Colonic mucosa (tissue), 4 donors: ENCODE results near the gene YPEL3. TPM values are rescaled to one million over a fixed set of nuclear protein-coding genes. Genes with fewer than 3 reads are reported as not detected.
A peak's percentile ranks its signal among the peaks of the same experiment; 100 is the strongest.

Source experiments
- DNase-seq: peaks from one replicate; pipeline ENCODE4 v3.0.0-alpha.2; 2020
- H3K27ac ChIP-seq: fragments of 200-600 bp; one replicate; pipeline ENCODE4 v1.8.0; 2021
- H3K27me3 ChIP-seq: fragments of 200-600 bp; one replicate; pipeline ENCODE4 v1.8.0; 2021
- H3K36me3 ChIP-seq: fragments of 200-600 bp; one replicate; pipeline ENCODE4 v1.8.0; 2021
- H3K4me1 ChIP-seq: fragments of 200-600 bp; one replicate; pipeline ENCODE4 v1.8.0; 2021; ENCODE audit warnings: mild to moderate bottlenecking
- H3K4me3 ChIP-seq: fragments of 200-600 bp; one replicate; pipeline ENCODE4 v1.8.0; 2021
- H3K9ac ChIP-seq, 2 donors: one replicate each; pipeline ENCODE4 v1.7.0; 2013; ENCODE audit warnings: control low read depth in 2 of 2, low read depth in 2 of 2, low read length in 2 of 2
- H3K9me3 ChIP-seq: fragments of 200-600 bp; one replicate; pipeline ENCODE4 v1.8.0; 2021
- intact Hi-C: fragments of 100-400 bp; cut with DNase I; formaldehyde crosslinking; loops from one replicate; pipeline ENCODE4 v1.14.1; 2022
- total RNA-seq, 2 donors: library from RNA; stranded (reverse); fragmentation: NEBNext Ultra II Directional in 1 of 2; extraction: Animal tissue kit (Norgen Biotek cat#: 25700) in 1 of 2; gene quantifications; one replicate each; pipeline ENCODE4 v1.2.1, GENCODE V29; 2021
- TF ChIP-seq, protein P1 (sequence below): fragments of 200-600 bp; IDR thresholded peaks from one replicate; pipeline ENCODE4 v1.8.0; 2022; ENCODE audit warnings: antibody characterized with exemption, mild to moderate bottlenecking
- donor health status: healthy.
- donor health status: DM: no; HTN: no; CAD: no.
- donor health status: DM: no; HTN: no; CAD: no.

The YPEL3 gene
- total RNA-seq, 2 donors from 2014 or later, result 15.5 to 39.2 TPM

DNA sequence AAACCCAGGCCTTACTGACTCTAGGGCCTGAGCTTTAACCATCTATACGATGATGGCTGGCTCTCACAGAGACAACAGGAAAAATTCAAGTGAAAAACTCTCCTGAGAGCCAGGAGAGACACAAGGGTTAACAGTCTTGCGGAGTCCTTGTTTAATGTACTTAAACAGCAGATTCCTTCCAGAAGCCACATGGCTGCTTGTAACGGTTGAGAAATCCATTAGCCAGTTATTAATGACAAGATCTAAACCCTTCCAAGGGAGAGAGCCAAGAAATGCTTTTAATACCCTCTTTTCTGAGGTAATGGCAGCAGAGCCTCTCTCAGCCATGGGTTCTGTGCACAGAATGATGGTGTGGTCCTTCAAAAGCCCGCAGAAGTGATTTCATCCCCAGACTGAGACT lies 35.7 kb downstream of the YPEL3 start:
- DNase-seq, result no peak
- Histone ChIP-seq H3K36me3 (no peaks in the 10 kb centered on the region), H3K27me3 (no peaks in the 10 kb centered on the region), H3K4me3 (no peak overlapping the region), H3K9me3 (no peaks in the 10 kb centered on the region), H3K27ac (no peak overlapping the region), H3K4me1 (peaks cover 4% of the 10 kb centered on the region), H3K9ac (no peak overlapping the region)
- intact Hi-C loops, result no loop called here
- TF ChIP-seq, protein P1, sequence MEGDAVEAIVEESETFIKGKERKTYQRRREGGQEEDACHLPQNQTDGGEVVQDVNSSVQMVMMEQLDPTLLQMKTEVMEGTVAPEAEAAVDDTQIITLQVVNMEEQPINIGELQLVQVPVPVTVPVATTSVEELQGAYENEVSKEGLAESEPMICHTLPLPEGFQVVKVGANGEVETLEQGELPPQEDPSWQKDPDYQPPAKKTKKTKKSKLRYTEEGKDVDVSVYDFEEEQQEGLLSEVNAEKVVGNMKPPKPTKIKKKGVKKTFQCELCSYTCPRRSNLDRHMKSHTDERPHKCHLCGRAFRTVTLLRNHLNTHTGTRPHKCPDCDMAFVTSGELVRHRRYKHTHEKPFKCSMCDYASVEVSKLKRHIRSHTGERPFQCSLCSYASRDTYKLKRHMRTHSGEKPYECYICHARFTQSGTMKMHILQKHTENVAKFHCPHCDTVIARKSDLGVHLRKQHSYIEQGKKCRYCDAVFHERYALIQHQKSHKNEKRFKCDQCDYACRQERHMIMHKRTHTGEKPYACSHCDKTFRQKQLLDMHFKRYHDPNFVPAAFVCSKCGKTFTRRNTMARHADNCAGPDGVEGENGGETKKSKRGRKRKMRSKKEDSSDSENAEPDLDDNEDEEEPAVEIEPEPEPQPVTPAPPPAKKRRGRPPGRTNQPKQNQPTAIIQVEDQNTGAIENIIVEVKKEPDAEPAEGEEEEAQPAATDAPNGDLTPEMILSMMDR, result no peak

DNA sequence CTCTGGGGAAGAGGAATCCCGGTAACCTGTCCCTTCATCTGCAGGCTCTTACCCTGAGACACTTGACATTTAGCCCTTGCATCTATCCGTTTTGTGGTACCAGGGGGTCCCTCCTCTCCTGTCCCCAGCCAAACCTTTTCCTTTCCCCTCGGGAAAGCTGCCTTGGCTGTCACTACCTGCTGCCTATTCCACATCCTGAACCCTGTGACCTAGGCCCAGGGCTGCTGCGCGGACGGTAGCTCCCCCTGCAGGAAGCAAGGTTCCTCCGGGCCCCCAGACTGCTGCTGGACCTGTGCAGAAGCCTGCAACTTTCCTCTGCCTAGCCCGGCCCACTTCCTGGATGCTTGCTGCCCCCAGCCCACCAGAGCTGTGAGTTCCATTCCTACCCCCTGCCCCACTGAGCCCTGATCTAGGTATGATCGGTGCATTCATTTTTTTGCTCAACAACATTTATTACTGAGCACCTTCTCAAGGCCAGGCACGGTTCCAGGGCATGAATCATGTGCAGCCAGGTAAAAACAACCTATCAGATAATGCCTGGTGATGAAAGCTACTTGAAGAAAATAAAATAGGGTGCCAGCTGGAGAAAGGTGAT lies 41.0 kb downstream of the YPEL3 start:
- no peak overlapping the region for H3K27ac ChIP-seq

DNA sequence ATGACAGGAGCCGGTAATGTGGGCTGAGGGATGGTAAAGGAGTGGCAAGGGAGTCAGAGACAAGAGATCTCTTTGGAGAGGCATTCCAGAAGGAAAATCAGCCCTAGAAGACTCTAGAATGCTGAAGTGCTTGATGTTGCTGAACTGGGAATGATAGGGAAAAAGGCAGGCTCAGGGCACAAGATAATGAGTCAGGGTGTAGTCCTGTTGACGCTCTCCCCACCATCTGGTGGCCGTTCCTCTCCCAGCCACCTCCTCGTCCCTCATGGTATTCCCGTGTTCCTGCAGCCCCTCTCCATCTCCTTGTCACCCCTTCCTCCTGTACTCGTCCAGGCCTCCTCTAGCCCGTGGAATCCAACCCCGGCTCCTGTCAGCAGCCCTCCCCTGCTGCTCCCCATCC lies 41.6 kb downstream of the YPEL3 start:
- no peaks in the 10 kb centered on the region for H3K27me3 ChIP-seq
- TF ChIP-seq, protein P1, result no peak
- intact Hi-C loops, result no loop called here
- peaks cover 4% of the 10 kb centered on the region for H3K4me1 ChIP-seq
- no peak overlapping the region for H3K4me3 ChIP-seq
- no peaks in the 10 kb centered on the region for H3K9me3 ChIP-seq
- H3K27ac ChIP-seq, result no peak overlapping the region
- H3K9ac ChIP-seq, result no peak overlapping the region
- H3K36me3 ChIP-seq, result no peaks in the 10 kb centered on the region
- no peak for DNase-seq

More for the DNA sequence above, 41.0 kb downstream of the YPEL3 start:
- Histone ChIP-seq H3K9ac (no peak overlapping the region), H3K9me3 (no peaks in the 10 kb centered on the region), H3K4me1 (peaks cover 4% of the 10 kb centered on the region), H3K4me3 (no peak overlapping the region), H3K36me3 (no peaks in the 10 kb centered on the region), H3K27me3 (no peaks in the 10 kb centered on the region)
- intact Hi-C loops, result no loop called here
- TF ChIP-seq, protein P1, result peak; percentile 61
- peak; percentile 67 for DNase-seq

DNA sequence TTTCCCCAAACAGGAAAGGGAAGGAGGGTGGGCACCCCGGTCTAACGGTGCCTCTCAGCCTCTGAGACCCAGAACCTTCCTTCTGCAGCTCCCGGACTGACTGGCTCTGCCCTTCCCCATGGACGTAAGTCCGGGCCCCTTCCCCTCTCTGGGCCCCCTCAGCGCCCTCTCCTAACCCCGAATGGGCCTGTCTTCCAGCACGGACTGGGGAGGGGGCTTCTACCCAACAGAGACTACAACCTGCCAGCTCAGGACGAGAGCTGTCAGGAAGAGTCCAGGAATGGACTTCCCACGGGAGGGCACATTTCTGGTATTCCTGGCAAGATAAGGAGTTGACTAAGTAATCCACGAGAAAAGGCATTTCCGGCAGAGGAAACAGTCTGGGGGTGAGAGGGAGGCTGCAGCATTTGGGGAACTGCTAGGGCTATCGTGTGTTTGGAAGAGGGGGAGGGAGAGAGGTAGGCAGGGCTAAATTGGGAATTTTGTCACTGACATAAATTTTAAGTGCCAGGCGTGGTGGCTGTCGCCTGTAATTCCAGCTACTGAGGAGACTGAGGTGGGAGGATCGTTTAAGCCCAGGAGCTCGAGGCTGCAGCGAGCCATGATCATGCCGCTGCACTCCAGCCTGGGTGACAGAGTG lies 42.5 kb downstream of the YPEL3 start:
- Histone ChIP-seq H3K36me3 (no peaks in the 10 kb centered on the region), H3K27me3 (no peaks in the 10 kb centered on the region), H3K9me3 (no peaks in the 10 kb centered on the region), H3K4me3 (peak overlapping the region; percentile 54), H3K27ac (no peak overlapping the region), H3K4me1 (peaks cover 4% of the 10 kb centered on the region), H3K9ac (peak overlapping the region; percentile 46 to 77)
- TF ChIP-seq, protein P1, result no peak
- intact Hi-C loops, result no loop called here
- DNase-seq, result no peak

DNA sequence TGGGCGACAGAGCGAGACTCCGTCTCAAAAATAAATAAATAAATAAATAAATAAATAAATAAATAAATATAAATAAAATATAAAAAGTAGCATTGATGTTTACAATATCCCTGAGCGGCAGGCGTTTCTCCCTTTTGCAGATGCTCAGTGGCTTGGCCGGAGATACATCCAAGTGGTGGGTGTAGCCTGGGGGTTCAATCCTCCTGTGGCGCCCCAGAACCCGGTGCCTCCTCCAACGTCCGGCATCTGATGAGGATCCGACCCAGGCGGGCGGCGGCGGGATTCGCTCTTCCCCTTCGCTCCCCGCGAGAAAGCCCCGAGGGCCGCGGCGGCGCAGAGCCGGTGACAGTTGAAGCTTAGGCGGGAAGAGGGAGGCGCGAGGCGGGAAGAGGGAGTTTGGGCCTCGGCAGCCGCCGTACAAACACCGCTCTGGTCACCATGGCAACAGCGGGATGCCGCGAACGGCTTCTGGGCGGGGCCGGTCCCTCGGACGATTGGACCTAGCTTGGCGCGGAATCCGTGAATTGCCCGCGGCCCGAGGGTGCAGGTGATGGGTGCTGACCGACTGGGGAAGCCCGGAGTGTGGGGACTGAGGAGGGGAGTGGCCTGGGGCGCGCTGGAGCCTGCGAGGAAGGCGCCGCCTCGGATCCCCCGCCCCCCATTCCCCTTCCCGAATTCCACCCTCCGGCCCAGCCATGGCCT lies 43.2 kb downstream of the YPEL3 start:
- Histone ChIP-seq H3K27me3 (no peaks in the 10 kb centered on the region), H3K4me1 (peaks cover 4% of the 10 kb centered on the region), H3K9me3 (no peaks in the 10 kb centered on the region), H3K9ac (peak overlapping the region; percentile 46 to 77), H3K36me3 (no peaks in the 10 kb centered on the region), H3K4me3 (peak overlapping the region; percentile 54), H3K27ac (no peak overlapping the region)
- intact Hi-C loops, result no loop called here
- TF ChIP-seq, protein P1, result no peak
- DNase-seq, result peak; percentile 96
